Cardiac fibroblast (primary cell): ENCODE data around the gene WSCD1.

Experiments used
- DNase-seq, 2 donors: peaks; one replicate each; pipeline versions ENCODE4 v3.0.0 to v3.0.0-alpha.2; 2010; ENCODE audit warnings: low read depth in 2 of 2
- H3K4me3 ChIP-seq, 2 donors: replicated peaks in 1 of 2; 1 replicate in 1 of 2; 2 replicates in 1 of 2; pipeline ENCODE4 v1.5.1; 2011; ENCODE audit warnings: low read depth in 2 of 2, low read length in 2 of 2, mild to moderate bottlenecking in 2 of 2, moderate library complexity in 1 of 2
- TF ChIP-seq, protein P1 (sequence below): IDR thresholded peaks from one replicate; pipeline ENCODE4 v1.5.1; 2011; ENCODE audit warnings: low read depth, mild to moderate bottlenecking, low read length, inconsistent platforms

WSCD1 gene

DNA sequence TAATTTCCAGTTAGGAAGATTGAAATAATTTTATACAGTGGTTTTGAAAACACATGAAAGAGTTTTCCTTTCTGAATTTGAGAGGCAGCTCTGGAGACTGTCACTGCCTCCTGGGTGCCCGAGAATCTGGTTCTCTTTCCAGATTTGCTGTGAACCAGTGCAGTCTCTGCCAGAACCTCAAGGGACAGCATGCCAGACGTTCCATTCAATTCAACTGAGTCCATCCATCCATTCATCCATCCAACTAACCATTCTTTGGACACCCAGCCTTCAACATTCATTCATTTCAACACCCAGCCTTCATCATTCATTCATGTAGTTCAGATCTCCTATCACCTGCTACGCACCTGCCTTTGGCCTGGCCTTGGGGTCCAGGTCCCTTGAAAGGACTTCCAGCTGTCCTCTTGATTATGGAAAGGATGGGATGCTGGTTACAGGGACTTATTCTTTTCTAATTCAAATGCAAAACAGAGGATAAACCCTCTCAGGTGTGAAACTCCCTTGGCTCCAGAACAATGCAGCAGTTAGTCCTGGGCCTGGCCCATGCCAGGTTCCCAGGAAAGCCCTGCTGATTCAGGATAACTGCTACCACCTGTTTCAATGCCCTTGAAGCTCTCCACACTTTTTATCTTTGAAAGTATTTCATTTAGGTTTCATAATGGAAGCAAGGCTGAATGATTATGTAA, 68.7 kb downstream of the WSCD1 start:
- TF ChIP-seq, protein P1, sequence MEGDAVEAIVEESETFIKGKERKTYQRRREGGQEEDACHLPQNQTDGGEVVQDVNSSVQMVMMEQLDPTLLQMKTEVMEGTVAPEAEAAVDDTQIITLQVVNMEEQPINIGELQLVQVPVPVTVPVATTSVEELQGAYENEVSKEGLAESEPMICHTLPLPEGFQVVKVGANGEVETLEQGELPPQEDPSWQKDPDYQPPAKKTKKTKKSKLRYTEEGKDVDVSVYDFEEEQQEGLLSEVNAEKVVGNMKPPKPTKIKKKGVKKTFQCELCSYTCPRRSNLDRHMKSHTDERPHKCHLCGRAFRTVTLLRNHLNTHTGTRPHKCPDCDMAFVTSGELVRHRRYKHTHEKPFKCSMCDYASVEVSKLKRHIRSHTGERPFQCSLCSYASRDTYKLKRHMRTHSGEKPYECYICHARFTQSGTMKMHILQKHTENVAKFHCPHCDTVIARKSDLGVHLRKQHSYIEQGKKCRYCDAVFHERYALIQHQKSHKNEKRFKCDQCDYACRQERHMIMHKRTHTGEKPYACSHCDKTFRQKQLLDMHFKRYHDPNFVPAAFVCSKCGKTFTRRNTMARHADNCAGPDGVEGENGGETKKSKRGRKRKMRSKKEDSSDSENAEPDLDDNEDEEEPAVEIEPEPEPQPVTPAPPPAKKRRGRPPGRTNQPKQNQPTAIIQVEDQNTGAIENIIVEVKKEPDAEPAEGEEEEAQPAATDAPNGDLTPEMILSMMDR = no peak
- no peak for DNase-seq
- H3K4me3 ChIP-seq = no peak overlapping the region

DNA sequence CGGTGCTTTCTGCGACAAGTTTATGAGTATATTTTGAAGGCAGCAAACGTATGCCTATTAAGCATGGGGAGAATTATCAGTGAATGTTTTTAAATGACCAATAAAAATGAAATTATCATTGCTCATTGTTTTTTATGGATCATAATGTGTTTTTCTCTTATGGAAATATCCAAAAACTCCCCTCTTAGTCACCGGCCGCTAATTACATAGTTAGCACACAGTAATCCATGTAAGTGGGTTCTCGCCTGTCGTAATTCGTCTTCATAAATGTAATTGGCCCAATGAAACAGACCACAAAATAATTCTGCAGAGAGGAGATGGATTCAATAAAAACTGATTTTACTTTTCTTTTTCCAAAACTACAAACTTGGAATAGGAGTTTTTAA, 69.3 kb downstream of the WSCD1 start:
- TF ChIP-seq, protein P1 = no peak
- H3K4me3 ChIP-seq = no peak overlapping the region
- DNase-seq = no peak

DNA sequence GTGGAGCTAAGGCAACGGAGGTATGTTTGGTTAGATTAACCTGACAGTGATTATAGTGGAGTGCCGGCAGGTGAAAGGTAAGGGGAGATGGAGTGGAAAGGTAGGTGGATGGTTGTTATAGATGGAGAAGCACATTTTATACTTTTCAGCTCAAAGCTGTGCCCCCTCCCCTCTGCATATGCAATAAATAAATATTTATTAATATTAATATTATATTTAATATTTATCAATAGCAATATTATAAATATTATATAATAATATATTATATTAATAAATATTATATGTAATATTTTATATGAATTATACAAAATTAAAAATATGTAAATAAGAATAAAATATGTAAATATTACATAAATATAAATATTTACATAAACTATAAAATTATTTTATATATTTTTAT, 70.0 kb downstream of the WSCD1 start:
- no peak for DNase-seq
- TF ChIP-seq, protein P1 = no peak
- no peak overlapping the region for H3K4me3 ChIP-seq

DNA sequence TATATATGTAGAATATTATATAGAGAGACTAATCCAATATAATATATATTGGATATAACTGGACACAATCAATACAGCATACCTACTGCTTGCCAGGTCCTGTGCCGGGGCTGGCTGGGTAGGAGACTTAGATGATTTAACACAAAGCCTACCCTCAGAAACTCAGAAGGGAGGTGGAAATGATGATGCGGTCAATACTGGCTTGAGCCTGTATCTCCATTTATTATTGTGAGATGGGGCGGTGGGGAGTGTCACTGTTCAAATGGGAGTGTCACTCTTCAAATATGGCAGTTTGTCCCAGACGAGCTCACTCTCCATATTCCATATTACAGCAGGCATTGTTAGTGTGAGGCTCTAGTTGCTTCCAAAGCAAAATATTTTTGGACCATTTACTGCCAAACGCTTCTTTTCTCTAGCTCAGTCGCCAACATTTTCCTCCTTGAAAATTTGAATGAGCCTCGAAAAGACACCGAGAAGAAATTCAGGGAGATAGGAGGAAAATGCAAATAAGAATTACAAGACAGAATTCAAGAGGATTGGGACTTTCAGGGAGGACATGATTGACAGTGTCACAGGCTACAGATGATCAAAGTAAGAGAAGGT, 70.7 kb downstream of the WSCD1 start:
- no peak for DNase-seq
- TF ChIP-seq, protein P1 = no peak
- no peak overlapping the region for H3K4me3 ChIP-seq

DNA sequence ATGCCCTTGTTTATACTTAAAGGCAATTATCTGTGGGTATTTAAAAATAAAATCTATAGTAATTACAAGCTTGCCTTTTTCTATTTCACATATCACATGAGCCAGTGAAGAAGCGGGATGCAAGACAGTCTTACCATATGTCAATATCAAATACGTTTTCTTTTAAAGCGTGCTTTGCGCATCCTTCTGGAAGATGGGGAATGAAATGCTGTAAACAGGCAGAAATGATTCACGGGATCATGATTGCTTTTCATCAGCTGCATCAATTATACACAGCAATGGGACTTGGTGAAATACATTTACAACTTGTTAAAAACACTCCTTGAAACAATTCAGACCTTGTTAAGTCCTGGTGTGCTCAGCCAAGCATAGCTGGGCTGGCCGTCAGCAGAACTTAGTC, 72.5 kb downstream of the WSCD1 start:
- no peak for DNase-seq
- no peak overlapping the region for H3K4me3 ChIP-seq
- TF ChIP-seq, protein P1 = no peak

DNA sequence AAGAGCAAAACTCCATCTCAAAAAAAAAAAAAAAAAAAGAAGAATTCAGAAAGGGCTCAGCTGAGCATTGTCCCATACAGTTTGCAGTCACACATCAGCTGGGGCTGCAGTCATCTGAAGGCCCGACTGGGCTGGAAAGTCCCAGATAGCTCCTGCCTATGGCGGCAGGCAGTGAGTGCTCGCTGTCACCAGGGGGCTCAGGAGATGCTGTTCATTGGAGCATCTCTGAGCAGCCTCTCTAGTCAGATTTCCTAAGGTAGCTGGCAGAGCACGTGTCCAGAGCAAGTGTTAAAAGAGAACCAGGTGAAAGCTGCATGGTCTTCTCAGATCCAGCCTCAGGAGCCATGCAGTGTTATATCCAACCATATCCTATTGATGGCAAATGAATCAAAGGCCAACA, 75.8 kb downstream of the WSCD1 start:
- no peak overlapping the region for H3K4me3 ChIP-seq
- no peak for DNase-seq
- TF ChIP-seq, protein P1 = no peak
